Measurements from ENCODE around the gene ASRGL1.

GRCh38 chr11:62439785-62440602 is 102.7 kb downstream of the ASRGL1 start:
- TF ChIP-seq CTCF (conservative IDR thresholded peaks at IDR 0.05) = no peak
- no peak for TF ChIP-seq ZFX (IDR thresholded peaks at IDR 0.05)

Measured in C4-2B (cell line).